GM21737 (cell line): ENCODE results near the gene METRN.

Experiments
- ATAC-seq: cut with Tn5 transposase; IDR thresholded peaks from one replicate; pipeline ENCODE4 v1.9.1; 2021; ENCODE audit warnings: mild to moderate bottlenecking, moderate library complexity; ENCODE audit not compliant: unreplicated experiment

The METRN gene

GRCh38 chr16:722835-723633 lies 8.1 kb downstream of the METRN start:
- no peak for ATAC-seq

GRCh38 chr16:723695-724094 lies 8.8 kb downstream of the METRN start:
- no peak for ATAC-seq

- no peak for ATAC-seq
Observed at GRCh38 chr16:724188-725040, 9.5 kb downstream of the METRN start.

- ATAC-seq, result no peak
Observed at GRCh38 chr16:725041-725376, 10.1 kb downstream of the METRN start.

- no peak for ATAC-seq
Observed at GRCh38 chr16:725463-726187, 10.7 kb downstream of the METRN start.

GRCh38 chr16:726188-726437 lies 11.2 kb downstream of the METRN start:
- no peak for ATAC-seq

- ATAC-seq, result no peak
Observed at GRCh38 chr16:726438-727290, 11.7 kb downstream of the METRN start, which contains the start of the genes CCDC78 and HAGHL. CCDC78 (minus strand) TSS chr16:726443; CDS start chr16:726367, 76 bp downstream. HAGHL (plus strand) TSS chr16:727106; CDS start chr16:727510, 404 bp downstream.

GRCh38 chr16:727291-727977 lies 12.5 kb downstream of the METRN start:
- ATAC-seq, result no peak

- ATAC-seq, result peak; percentile 31
Observed at GRCh38 chr16:728131-728889, 13.4 kb downstream of the METRN start.

- no peak for ATAC-seq
Observed at GRCh38 chr16:728890-729744, 14.2 kb downstream of the METRN start.

GRCh38 chr16:729768-730665 lies 15.1 kb downstream of the METRN start:
- ATAC-seq, result no peak

- ATAC-seq, result no peak
Observed at GRCh38 chr16:730666-731509, 16.0 kb downstream of the METRN start.

GRCh38 chr16:732332-732731 lies 17.4 kb downstream of the METRN start:
- ATAC-seq, result no peak

- no peak for ATAC-seq
Observed at GRCh38 chr16:732936-733335, 18.0 kb downstream of the METRN start.

GRCh38 chr16:733382-734207 lies 18.7 kb downstream of the METRN start:
- ATAC-seq, result no peak
